SK-N-MC (cell line): ENCODE results near the gene SOX5.

ENCODE experiments used
- EZH2 ChIP-seq: fragments of 200-600 bp; sonication (generic); IDR thresholded peaks from one replicate; pipeline ENCODE4 v1.6.1; 2017; ENCODE audit warnings: antibody characterized with exemption
- FOXP2 ChIP-seq: optimal IDR thresholded peaks from 2 replicates; pipeline ENCODE3; 2011; ENCODE audit warnings: mild to moderate bottlenecking, moderate library complexity; ENCODE audit not compliant: insufficient read depth; ENCODE audit errors: extremely low read length, control extremely low read depth
- POLR2AphosphoS5 ChIP-seq: IDR thresholded peaks from 2 replicates; pipeline ENCODE4 v1.6.1; 2012; ENCODE audit warnings: mild to moderate bottlenecking, low read depth, low read length, borderline replicate concordance

DNA sequence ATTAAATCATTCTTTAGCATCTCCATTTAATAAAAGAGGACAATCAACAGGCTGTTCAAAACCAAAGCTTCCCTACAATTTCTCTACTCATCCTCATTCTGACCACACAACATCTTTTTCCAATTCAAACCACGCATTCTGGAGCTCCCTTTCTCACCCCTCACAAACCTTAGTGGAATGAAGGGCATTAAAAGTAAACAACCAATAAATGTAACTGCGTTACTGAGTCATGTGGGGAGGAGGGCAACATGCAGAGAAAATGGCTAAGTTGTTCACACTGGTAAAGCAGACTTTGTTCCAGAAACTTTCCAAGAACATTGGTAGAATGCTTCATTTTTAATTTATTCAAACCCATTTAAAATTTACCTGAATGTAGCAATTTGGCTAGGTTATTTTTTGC lies 19.6 kb downstream of the SOX5 start:
- TF ChIP-seq EZH2 (no peak), FOXP2 (no peak), POLR2AphosphoS5 (no peak)
